GM03348 (cell line): ENCODE results near the gene PIPOX.
"Not testable (repeated sequence)": the region's sequence is repeated elsewhere in the genome, so short reads cannot be mapped to it uniquely, and the experiment has no call there.

Experiments used
- DNase-seq: peaks from one replicate; pipeline ENCODE4 v3.0.0; 2012; ENCODE audit warnings: low spot score

Gene PIPOX

GRCh38 chr17:29076722-29077121 lies 33.8 kb downstream of the PIPOX start:
- DNase-seq, result no peak

GRCh38 chr17:29077320-29077719 lies 34.4 kb downstream of the PIPOX start:
- no peak for DNase-seq

- DNase-seq, result no peak
Observed at GRCh38 chr17:29078183-29079045, 35.5 kb downstream of the PIPOX start.

- no peak for DNase-seq
Observed at GRCh38 chr17:29079433-29079832, 36.5 kb downstream of the PIPOX start.

GRCh38 chr17:29079887-29080286 lies 36.9 kb downstream of the PIPOX start:
- no peak for DNase-seq

- DNase-seq, result no peak
Observed at GRCh38 chr17:29080323-29080722, 37.4 kb downstream of the PIPOX start.

- DNase-seq, result no peak
Observed at GRCh38 chr17:29080965-29081364, 38.0 kb downstream of the PIPOX start.

- no peak for DNase-seq
Observed at GRCh38 chr17:29084541-29085146, 41.7 kb downstream of the PIPOX start.

GRCh38 chr17:29085223-29085622 lies 42.3 kb downstream of the PIPOX start:
- DNase-seq, result no peak

GRCh38 chr17:29086628-29087332 lies 43.8 kb downstream of the PIPOX start:
- DNase-seq, result no peak

GRCh38 chr17:29088782-29089181 lies 45.8 kb downstream of the PIPOX start:
- DNase-seq, result not testable (repeated sequence)

GRCh38 chr17:29089601-29090044 lies 46.7 kb downstream of the PIPOX start:
- DNase-seq, result no peak

- DNase-seq, result no peak
Observed at GRCh38 chr17:29090108-29090507, 47.2 kb downstream of the PIPOX start.

GRCh38 chr17:29090750-29091605 lies 48.0 kb downstream of the PIPOX start:
- no peak for DNase-seq

GRCh38 chr17:29091606-29092289 lies 48.8 kb downstream of the PIPOX start:
- no peak for DNase-seq

- no peak for DNase-seq
Observed at GRCh38 chr17:29093090-29093871, 50.3 kb downstream of the PIPOX start.

GRCh38 chr17:29094101-29094708 lies 51.3 kb downstream of the PIPOX start:
- DNase-seq, result no peak

GRCh38 chr17:29095439-29095838 lies 52.5 kb downstream of the PIPOX start:
- no peak for DNase-seq

GRCh38 chr17:29096094-29096493 lies 53.2 kb downstream of the PIPOX start:
- DNase-seq, result no peak

GRCh38 chr17:29099527-29099926 lies 56.6 kb downstream of the PIPOX start:
- no peak for DNase-seq
